Activated T-cell treated with anti-CD3 and anti-CD28 coated beads, Interleukin-2, amount 50 U/mL, for 72 hours (primary cell): ENCODE measurements around the gene NR6A1. TPM values are rescaled to one million over a fixed set of nuclear protein-coding genes. Genes with fewer than 3 reads are reported as not detected.

Experiments
- ATAC-seq, 2 donors: fragments of 150-1000 bp; cut with Tn5 transposase; replicated peaks in 1 of 2; 2 replicates each; pipeline ENCODE4 v1.10.0; 2021; ENCODE audit warnings: moderate library complexity in 2 of 2, mild to moderate bottlenecking in 1 of 2
- DNase-seq, 2 donors: peaks; one replicate each; pipeline ENCODE4 v3.0.0; 2021 to 2022; ENCODE audit warnings: mixed read lengths in 1 of 2
- H3K27ac Mint-ChIP-seq: one replicate; pipeline ENCODE4 v1.8.0; 2022; ENCODE audit warnings: mild to moderate bottlenecking, moderate library complexity, mixed read lengths
- H3K27me3 Mint-ChIP-seq: one replicate; pipeline ENCODE4 v1.8.0; 2022; ENCODE audit warnings: low read depth, mixed read lengths
- H3K36me3 Mint-ChIP-seq, 2 donors: one replicate each; pipeline ENCODE4 v1.8.0; 2022; ENCODE audit warnings: mixed read lengths in 2 of 2, mild to moderate bottlenecking in 1 of 2; ENCODE audit not compliant: insufficient read depth in 2 of 2
- H3K4me1 Mint-ChIP-seq: one replicate; pipeline ENCODE4 v1.8.0; 2022; ENCODE audit warnings: low read depth, mixed read lengths
- H3K4me3 Mint-ChIP-seq, 2 donors: one replicate each; pipeline ENCODE4 v1.8.0; 2022; ENCODE audit warnings: mild to moderate bottlenecking in 2 of 2, mixed read lengths in 2 of 2, moderate library complexity in 2 of 2
- H3K9me3 Mint-ChIP-seq, 2 donors: one replicate each; pipeline ENCODE4 v1.8.0; 2022; ENCODE audit warnings: mixed read lengths in 2 of 2
- total RNA-seq, 2 donors: library from RNA; stranded (reverse); gene quantifications; one replicate each; pipeline ENCODE4 v1.2.3, GENCODE V29; 2022

NR6A1 gene
- total RNA-seq, 2 donors from 2014 or later: 2.9 to 4.0 TPM

DNA sequence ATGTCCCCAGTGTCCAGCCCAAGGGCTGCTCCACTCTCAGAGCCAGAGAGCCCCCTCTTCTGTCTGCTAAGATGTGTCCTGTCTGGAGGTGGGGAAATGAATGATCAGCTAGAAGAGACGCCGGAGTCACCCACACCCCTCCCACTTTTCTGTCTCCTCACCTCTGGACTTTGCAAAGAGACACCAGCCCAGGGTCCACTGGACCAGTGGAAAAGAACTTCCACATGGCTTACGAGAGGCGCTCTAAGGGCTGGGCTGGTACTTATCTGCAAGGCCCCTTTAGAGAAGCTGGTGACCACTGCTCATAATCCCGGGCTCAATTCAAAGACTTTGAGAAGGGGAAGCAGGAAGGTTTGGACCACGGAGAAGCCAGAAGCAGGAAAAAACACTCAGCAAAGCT, 273.1 kb downstream of the NR6A1 start:
- H3K4me1 Mint-ChIP-seq: peaks cover 42% of the 10 kb centered on the region
- H3K27me3 Mint-ChIP-seq: peaks cover 9% of the 10 kb centered on the region
- no peaks in the 10 kb centered on the region for H3K9me3 Mint-ChIP-seq
- H3K36me3 Mint-ChIP-seq: no peaks in the 10 kb centered on the region
- no peak overlapping the region for H3K4me3 Mint-ChIP-seq
- ATAC-seq: no peak
- no peak for DNase-seq
- H3K27ac Mint-ChIP-seq: no peak overlapping the region

DNA sequence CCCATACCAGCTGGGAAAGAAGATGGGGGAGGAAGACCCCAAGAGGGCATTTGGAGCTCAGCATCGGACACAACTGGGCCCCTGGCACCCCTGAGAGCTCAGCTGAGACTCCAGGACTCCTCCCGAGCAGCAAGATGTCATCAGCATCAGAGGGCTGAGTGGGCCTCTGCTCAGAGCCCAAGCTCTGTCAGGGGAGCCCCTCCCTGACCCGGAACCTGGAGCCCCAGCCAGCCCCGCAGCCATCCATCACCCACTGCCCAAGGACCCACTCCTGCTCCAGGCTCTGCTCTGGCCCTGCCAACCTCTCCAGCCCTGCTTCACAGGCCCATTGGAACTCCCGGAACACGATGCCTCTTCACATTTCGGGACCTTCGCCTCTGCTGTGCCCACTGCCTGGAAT, 273.7 kb downstream of the NR6A1 start:
- DNase-seq (no peak), ATAC-seq (no peak)
- no peaks in the 10 kb centered on the region for H3K36me3 Mint-ChIP-seq
- H3K9me3 Mint-ChIP-seq: no peaks in the 10 kb centered on the region
- H3K27me3 Mint-ChIP-seq: peaks cover 8% of the 10 kb centered on the region
- peaks cover 42% of the 10 kb centered on the region for H3K4me1 Mint-ChIP-seq
- H3K4me3 Mint-ChIP-seq: no peak overlapping the region
- no peak overlapping the region for H3K27ac Mint-ChIP-seq

DNA sequence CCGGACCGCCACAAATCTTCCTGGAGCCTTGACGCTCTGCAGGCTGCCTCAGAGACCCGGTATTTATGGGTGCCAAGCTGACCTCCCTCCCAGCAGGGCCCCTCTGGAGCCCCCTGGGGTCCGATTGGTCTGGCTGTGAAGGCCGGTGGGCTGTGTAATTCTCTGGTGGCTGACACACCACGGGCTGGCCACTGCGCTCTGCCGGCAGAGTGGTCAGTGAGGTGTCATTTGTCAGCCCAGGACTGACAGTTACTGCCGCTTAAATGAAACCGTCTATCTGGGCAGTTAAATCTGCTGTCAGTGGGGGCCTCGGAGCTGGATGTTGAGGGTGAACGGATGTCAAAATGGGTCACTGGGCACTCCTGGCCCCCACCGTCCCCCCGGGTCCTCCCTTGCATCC, 274.6 kb downstream of the NR6A1 start:
- ATAC-seq (no peak), DNase-seq (no peak)
- H3K4me3 Mint-ChIP-seq: no peak overlapping the region
- H3K9me3 Mint-ChIP-seq: no peaks in the 10 kb centered on the region
- H3K36me3 Mint-ChIP-seq: no peaks in the 10 kb centered on the region
- no peaks in the 10 kb centered on the region for H3K27me3 Mint-ChIP-seq
- peaks cover 42% of the 10 kb centered on the region for H3K4me1 Mint-ChIP-seq
- no peak overlapping the region for H3K27ac Mint-ChIP-seq

DNA sequence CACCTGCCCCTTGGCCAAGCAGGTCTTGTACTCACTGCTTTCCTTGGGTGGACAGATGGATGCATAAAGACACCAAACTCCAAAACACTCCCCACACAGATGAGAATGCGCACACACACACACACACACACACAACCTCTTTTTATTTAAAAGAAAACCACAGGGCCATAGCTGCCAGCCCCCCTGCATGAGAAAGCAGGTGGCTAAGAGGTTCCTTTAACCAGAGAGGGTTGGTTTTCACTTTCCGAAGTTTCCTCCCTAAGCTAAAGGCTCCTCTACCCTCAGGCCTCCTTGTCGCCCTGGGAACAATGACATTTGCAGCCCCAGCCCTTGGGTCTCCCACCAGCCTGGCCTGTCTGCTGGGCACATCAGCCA, 275.0 kb downstream of the NR6A1 start:
- Mint-ChIP-seq H3K4me1 (peaks cover 41% of the 10 kb centered on the region), H3K27ac (no peak overlapping the region), H3K9me3 (no peaks in the 10 kb centered on the region), H3K4me3 (peak overlapping the region in 1 of 2 donors; percentile 4), H3K27me3 (no peaks in the 10 kb centered on the region), H3K36me3 (no peaks in the 10 kb centered on the region)
- DNase-seq: no peak
- ATAC-seq: no peak

DNA sequence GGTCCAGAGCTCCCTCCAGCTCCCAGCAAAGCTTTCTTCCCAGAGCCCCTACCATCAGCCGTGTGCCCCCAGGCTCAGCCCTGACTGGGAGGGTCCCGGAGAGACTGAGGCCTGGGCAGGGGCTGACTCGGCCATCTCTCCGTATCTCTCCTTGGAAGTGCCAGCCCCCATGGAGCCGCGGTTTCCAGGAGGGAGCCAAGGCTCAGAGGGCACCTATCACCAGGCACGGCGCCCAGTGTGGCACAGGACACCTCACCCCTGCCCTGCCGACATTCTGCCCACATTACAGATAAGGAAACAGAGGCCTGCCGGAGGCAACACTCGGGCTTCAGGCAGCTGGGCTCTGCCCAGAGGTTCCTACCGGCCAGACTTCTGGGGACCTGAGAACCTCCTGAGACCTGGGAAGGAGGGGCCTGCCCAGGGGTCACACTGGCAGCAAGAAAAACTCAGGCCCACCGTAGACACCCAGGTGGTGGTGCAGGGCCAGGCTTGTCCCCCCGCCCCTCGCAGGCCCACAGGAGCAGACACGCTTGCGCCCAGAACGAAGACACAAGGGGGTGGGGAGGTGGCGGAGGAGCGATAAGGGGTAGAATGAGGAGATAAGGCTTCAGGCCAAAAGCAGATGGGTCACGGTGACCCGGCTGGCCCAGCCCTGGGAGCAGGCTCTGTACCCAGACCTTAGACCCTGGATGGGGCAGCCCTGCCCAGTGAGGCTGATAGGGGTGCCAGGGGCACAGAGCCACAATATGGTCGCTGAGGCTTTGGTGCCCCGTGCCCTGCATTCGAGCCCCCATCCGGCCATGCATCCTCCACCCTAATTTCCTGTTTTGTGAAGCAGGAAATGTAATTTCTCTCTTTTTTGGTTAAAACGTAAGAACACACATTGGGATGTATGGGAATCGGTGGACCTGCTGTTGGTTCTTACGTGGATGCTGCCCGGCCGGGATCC, 275.7 kb downstream of the NR6A1 start:
- Mint-ChIP-seq H3K27ac (no peak overlapping the region), H3K4me3 (peak overlapping the region in 1 of 2 donors; percentile 4), H3K9me3 (no peaks in the 10 kb centered on the region), H3K4me1 (peaks cover 36% of the 10 kb centered on the region), H3K36me3 (no peaks in the 10 kb centered on the region), H3K27me3 (no peaks in the 10 kb centered on the region)
- no peak for DNase-seq
- ATAC-seq: no peak

DNA sequence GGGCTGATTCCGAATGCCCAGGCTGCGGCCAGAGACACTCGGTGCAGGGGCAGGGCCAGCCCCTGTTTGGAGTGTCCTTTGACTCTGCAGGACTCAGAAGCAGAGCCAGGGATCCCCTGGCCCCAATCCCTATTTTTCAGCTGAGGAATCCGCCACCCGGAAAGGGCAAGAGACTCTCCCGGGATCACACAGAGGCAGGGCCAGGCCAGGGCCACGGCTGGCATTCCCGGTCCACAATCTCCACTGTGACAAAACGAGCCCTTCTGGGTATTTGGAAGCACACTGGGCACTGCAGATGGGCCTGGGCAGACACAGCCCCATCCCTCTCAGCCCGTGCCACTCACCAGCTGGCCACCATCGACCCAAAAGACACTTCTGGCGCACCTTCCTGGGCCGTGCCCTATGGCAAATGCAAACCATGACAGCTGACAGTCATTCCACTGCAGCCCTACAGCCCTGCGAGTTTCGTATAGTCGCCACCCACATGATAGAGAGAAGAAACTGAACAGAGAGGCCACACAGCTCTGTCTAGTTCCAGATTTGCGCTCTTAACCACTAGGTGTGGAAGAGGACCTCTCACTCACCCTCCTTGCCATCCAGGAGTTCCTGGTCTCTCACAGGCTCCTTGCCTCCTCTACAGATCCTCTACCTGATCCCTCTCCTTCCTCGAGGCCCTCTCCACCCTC, 277.2 kb downstream of the NR6A1 start:
- H3K36me3 Mint-ChIP-seq: no peaks in the 10 kb centered on the region
- H3K27ac Mint-ChIP-seq: no peak overlapping the region
- peaks cover 28% of the 10 kb centered on the region for H3K4me1 Mint-ChIP-seq
- no peak overlapping the region for H3K4me3 Mint-ChIP-seq
- no peaks in the 10 kb centered on the region for H3K9me3 Mint-ChIP-seq
- no peaks in the 10 kb centered on the region for H3K27me3 Mint-ChIP-seq
- ATAC-seq (no peak), DNase-seq (no peak)

DNA sequence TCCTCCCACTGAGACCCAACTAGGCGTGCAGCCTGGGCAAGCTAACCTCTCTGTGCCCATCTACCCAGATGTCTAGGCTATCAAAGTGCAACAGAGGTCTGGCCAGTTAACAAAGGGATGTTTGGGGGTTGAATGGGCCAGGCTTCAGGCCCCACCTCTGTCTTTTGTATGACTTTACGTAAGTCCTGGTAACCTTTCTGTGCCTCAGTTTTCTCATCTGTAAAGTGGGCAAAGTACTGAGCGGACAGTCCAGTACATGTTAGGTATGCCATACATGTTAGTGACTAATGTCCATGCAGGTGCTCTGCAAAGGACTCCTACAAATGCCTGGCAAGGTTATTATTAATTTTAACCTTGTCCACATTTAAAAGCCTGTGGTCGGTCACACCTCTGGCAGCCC, 277.9 kb downstream of the NR6A1 start:
- H3K4me3 Mint-ChIP-seq: no peak overlapping the region
- H3K27me3 Mint-ChIP-seq: no peaks in the 10 kb centered on the region
- DNase-seq: no peak
- H3K4me1 Mint-ChIP-seq: peaks cover 28% of the 10 kb centered on the region
- no peak for ATAC-seq
- H3K36me3 Mint-ChIP-seq: no peaks in the 10 kb centered on the region
- no peaks in the 10 kb centered on the region for H3K9me3 Mint-ChIP-seq
- H3K27ac Mint-ChIP-seq: no peak overlapping the region

DNA sequence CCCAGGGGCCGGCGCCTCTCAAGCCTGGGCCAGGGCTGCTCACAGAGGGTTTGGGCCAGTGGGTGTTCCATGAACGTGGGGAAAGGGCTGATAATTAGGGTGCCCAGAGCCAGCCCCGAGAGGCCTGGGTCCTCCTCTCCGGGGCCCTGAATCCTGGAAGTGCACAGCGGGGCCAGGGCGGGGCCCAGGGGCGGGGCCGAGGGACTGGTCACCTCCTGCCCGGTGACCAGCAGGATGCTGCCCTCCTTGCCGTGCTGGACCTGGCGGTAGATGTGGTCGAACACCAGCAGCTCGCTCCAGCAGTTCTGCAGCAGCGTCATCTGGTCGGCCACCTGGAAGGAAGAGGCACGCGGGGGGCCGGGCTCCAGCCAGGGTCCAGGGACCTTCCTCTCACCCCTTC, 278.3 kb downstream of the NR6A1 start:
- Mint-ChIP-seq H3K4me3 (no peak overlapping the region), H3K27me3 (no peaks in the 10 kb centered on the region), H3K27ac (no peak overlapping the region), H3K4me1 (peaks cover 28% of the 10 kb centered on the region), H3K36me3 (no peaks in the 10 kb centered on the region), H3K9me3 (no peaks in the 10 kb centered on the region)
- ATAC-seq (no peak), DNase-seq (no peak)

DNA sequence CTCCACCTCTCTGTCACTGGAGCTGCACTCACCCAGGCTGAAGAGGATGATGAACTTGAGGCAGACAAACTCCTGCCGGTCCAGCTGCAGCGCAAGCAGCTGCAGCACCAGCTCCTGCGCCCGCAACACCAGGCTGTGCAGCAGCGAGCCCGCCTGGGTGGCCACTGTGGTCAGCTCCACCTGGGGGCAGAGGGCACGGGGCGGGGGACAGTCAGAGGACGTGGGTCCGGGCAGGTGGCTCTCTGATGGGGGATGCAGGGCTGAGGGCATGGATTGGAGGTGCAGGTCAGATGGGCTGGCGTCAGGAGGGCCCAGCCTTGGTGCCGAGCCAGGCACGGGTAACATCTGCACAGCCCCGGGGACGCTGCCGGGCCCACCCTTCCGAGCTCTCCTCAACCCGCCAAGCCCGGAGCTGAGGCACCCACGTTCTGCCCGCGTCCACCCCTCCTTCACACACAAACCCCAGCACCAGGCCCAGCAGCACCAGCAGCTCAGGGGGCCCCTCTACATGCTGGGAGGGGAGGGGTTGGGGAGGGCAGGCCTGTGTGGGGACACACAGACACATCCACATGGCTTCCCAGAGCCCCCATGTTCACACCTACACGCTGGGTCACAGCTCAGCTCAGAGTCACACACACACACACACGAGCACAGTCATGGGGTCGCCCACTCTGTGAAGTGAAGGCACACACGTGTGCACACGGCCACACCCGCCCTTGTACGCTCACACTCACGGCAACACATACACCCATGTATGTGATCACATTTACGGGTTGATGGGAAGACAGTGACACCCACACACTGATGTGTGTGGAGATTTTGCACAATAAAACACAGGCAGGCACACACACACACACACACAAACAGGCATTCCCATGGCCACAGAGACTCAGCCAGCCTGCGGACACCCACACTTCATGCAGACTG, 279.8 kb downstream of the NR6A1 start:
- no peak overlapping the region for H3K4me3 Mint-ChIP-seq
- H3K4me1 Mint-ChIP-seq: peaks cover 20% of the 10 kb centered on the region
- ATAC-seq: no peak
- no peaks in the 10 kb centered on the region for H3K27me3 Mint-ChIP-seq
- no peaks in the 10 kb centered on the region for H3K36me3 Mint-ChIP-seq
- no peaks in the 10 kb centered on the region for H3K9me3 Mint-ChIP-seq
- H3K27ac Mint-ChIP-seq: no peak overlapping the region
- no peak for DNase-seq

DNA sequence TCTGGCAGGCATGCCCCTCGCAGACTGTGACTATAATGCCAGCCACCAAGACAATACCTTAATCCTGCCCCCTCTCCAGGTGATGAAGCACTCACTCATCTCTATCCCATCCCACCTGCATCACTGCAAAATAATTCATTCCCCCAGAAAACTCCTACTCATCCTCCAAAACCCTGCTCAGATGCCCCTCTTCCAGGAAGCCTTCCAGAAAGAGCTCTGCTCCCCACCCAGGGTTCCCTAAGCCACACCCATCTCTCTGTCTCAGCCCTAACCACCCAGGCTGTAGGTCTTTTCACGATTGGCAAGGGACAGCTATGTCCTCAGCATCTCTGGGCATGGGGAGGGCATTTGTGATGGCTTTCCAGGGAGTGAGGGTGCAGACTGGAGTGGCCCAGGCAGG, 281.1 kb downstream of the NR6A1 start:
- no peaks in the 10 kb centered on the region for H3K27me3 Mint-ChIP-seq
- peaks cover 7% of the 10 kb centered on the region for H3K4me1 Mint-ChIP-seq
- H3K9me3 Mint-ChIP-seq: no peaks in the 10 kb centered on the region
- H3K4me3 Mint-ChIP-seq: no peak overlapping the region
- H3K27ac Mint-ChIP-seq: no peak overlapping the region
- no peaks in the 10 kb centered on the region for H3K36me3 Mint-ChIP-seq
- DNase-seq (no peak), ATAC-seq (no peak)

DNA sequence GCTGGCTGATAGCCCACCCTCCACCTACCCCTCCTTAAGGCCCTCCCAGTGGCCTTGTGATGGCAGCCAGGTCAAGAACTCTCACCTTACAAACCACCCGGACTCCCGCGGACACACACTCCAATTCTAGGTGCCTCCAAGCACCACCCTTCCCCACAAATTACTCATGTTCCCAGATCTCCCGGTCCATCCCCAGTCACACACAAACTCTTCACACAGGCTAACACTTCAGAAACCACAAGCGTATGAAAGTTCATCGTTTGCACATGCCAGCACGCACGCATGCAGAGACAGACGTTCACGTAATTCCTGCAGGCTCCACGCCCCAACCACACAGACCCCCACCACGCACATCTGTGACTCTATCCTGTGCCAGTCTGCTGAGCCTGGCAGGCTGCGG, 281.9 kb downstream of the NR6A1 start:
- no peaks in the 10 kb centered on the region for H3K9me3 Mint-ChIP-seq
- no peaks in the 10 kb centered on the region for H3K36me3 Mint-ChIP-seq
- H3K27me3 Mint-ChIP-seq: no peaks in the 10 kb centered on the region
- H3K4me3 Mint-ChIP-seq: no peak overlapping the region
- H3K4me1 Mint-ChIP-seq: peaks cover 4% of the 10 kb centered on the region
- DNase-seq (no peak), ATAC-seq (no peak)
- no peak overlapping the region for H3K27ac Mint-ChIP-seq

DNA sequence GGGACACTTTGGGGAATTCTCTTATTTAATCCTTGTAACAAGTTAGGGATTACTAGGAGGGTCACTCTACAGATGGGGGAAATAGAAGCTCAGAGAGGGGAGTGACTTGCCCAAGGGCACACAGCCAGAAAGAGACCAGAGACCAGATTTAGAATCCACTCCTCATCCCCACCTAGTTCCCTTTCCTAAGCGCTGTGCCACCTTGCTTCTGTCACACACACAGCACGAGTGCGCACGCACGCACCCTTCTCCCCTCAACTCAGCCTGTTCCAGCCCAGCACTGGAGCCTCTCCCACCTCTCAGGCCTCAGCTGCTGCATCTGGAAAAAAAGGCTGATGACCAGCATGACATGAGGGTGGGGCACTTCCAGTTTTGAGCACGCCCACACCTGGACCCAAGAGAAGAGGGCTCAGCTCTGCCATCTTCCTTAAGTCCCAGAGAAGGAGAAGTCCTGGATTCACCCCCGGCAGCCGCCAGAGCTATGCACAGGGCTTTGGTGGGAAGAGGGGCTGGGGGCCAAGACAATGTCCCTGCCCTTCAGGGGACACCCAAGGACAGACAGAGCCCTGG, 282.4 kb downstream of the NR6A1 start:
- no peak for DNase-seq
- no peak overlapping the region for H3K27ac Mint-ChIP-seq
- no peaks in the 10 kb centered on the region for H3K4me1 Mint-ChIP-seq
- no peaks in the 10 kb centered on the region for H3K9me3 Mint-ChIP-seq
- ATAC-seq: no peak
- H3K27me3 Mint-ChIP-seq: no peaks in the 10 kb centered on the region
- no peak overlapping the region for H3K4me3 Mint-ChIP-seq
- no peaks in the 10 kb centered on the region for H3K36me3 Mint-ChIP-seq
